ENCODE measurements around the gene FBXO42. TPM values are rescaled to one million over a fixed set of nuclear protein-coding genes. Genes with fewer than 3 reads are reported as not detected.

FBXO42 gene
- total RNA-seq, 1 donor from 2014 or later = 36.6 TPM

- no peak overlapping the region for H3K4me3 ChIP-seq
- H3K27me3 ChIP-seq = no peaks in the 10 kb centered on the region
- intact Hi-C loops (cut with DNase I) = no loop called here
- no peak for DNase-seq (ENCODE audit: low spot score in 2 of 2)
- peaks cover 4 to 10% of the 10 kb centered on the region in 2 donors for H3K4me1 ChIP-seq
- no peak overlapping the region for H3K27ac ChIP-seq
- no peaks in the 10 kb centered on the region for H3K36me3 ChIP-seq
- no peak for TF ChIP-seq CTCF (IDR thresholded peaks at IDR 0.05)
- H3K9me3 ChIP-seq = no peaks in the 10 kb centered on the region
These were observed 4.6 kb upstream of the FBXO42 start for GRCh38 chr1:16356867-16357266.

- no peaks in the 10 kb centered on the region for H3K27me3 ChIP-seq
- no peak overlapping the region for H3K4me3 ChIP-seq
- peak overlapping the region; percentile 33 to 98 for H3K27ac ChIP-seq
- H3K4me1 ChIP-seq = peaks cover 8 to 13% of the 10 kb centered on the region in 2 donors
- intact Hi-C loops (cut with DNase I) = no loop called here
- peak in 1 of 2 donors; percentile 74 for DNase-seq (ENCODE audit: low spot score in 2 of 2)
- no peaks in the 10 kb centered on the region for H3K9me3 ChIP-seq
- no peaks in the 10 kb centered on the region for H3K36me3 ChIP-seq
- no peak for TF ChIP-seq CTCF (IDR thresholded peaks at IDR 0.05)
These were observed 2.3 kb upstream of the FBXO42 start for GRCh38 chr1:16354619-16355018.

- Histone ChIP-seq H3K27me3 (no peaks in the 10 kb centered on the region), H3K36me3 (no peaks in the 10 kb centered on the region), H3K9me3 (no peaks in the 10 kb centered on the region), H3K4me1 (peaks cover 8 to 28% of the 10 kb centered on the region in 2 donors), H3K27ac (peak overlapping the region; percentile 96 to 98), H3K4me3 (peak overlapping the region; percentile 95)
- intact Hi-C loops (cut with DNase I) = loop anchor here (2.0 kb wide), 1 partner anchor 104 kb away; no protein-coding TSS in a partner anchor
- no peak for DNase-seq (ENCODE audit: low spot score in 2 of 2)
- TF ChIP-seq CTCF (IDR thresholded peaks at IDR 0.05) = no peak
These were observed 709 bp upstream of the FBXO42 start for GRCh38 chr1:16352842-16353535.

- intact Hi-C loops (cut with DNase I) = loop anchor here (2.0 kb wide), 1 partner anchor 53 kb away; no protein-coding TSS in a partner anchor
- no peak for DNase-seq (ENCODE audit: low spot score in 2 of 2)
- peak overlapping the region; percentile 95 for H3K4me3 ChIP-seq
- H3K9me3 ChIP-seq = no peaks in the 10 kb centered on the region
- no peaks in the 10 kb centered on the region for H3K36me3 ChIP-seq
- H3K27me3 ChIP-seq = no peaks in the 10 kb centered on the region
- peaks cover 8 to 33% of the 10 kb centered on the region in 2 donors for H3K4me1 ChIP-seq
- TF ChIP-seq CTCF (IDR thresholded peaks at IDR 0.05) = no peak
- peak overlapping the region; percentile 96 to 98 for H3K27ac ChIP-seq
These were observed 755 bp downstream of the FBXO42 start for GRCh38 chr1:16351456-16351993.

GRCh38 chr1:16349847-16350406 lies 2.4 kb downstream of the FBXO42 start:
- Histone ChIP-seq H3K27ac (peak overlapping the region; percentile 96 to 98), H3K9me3 (no peaks in the 10 kb centered on the region), H3K27me3 (no peaks in the 10 kb centered on the region), H3K36me3 (no peaks in the 10 kb centered on the region), H3K4me3 (peak overlapping the region; percentile 95), H3K4me1 (peaks cover 8 to 33% of the 10 kb centered on the region in 2 donors)
- DNase-seq (ENCODE audit: low spot score in 2 of 2) = peak in 1 of 2 donors; percentile 2
- intact Hi-C loops (cut with DNase I) = loop anchor here (2.0 kb wide), 1 partner anchor 51 kb away; no protein-coding TSS in a partner anchor
- TF ChIP-seq CTCF (IDR thresholded peaks at IDR 0.05) = no peak

All from ascending aorta (tissue), 2 donors.